ENCODE measurements around the gene GOSR2. TPM values are rescaled to one million over a fixed set of nuclear protein-coding genes. Genes with fewer than 3 reads are reported as not detected.

The GOSR2 gene
- polyA plus RNA-seq, 1 of the 3 experiments (the other 2 are of a cell fraction): 74.2 TPM

- Histone ChIP-seq H3K79me2 (ENCODE audit: insufficient read depth) (no peaks in the 10 kb centered on the region), H3K9me3 (no peaks in the 10 kb centered on the region), H3K9ac (no peak overlapping the region), H3F3A (replicated peaks; ENCODE audit: insufficient read depth) (no peaks in the 10 kb centered on the region), H3K9me2 (no peaks in the 10 kb centered on the region), H3K4me3 (ENCODE audit: low read depth in 2 of 2, low read length in 1 of 2) (no peak overlapping the region), H4K20me1 (ENCODE audit: insufficient read depth) (no peaks in the 10 kb centered on the region), H3K4me1 (ENCODE audit: control insufficient read depth in 1 of 2, insufficient read depth in 2 of 2, low read depth in 1 of 2, low read length in 1 of 2) (peaks cover 0 to 17% of the 10 kb centered on the region in 2 experiments; a peak in 1 of 4 replicates), H2AFZ (ENCODE audit: low read depth) (no peak overlapping the region), H3K27ac (ENCODE audit: low read depth in 2 of 2, low read length in 1 of 2) (no peak overlapping the region), H3K4me2 (no peak overlapping the region), H3K36me3 (replicated peaks in 1 of 2; ENCODE audit: control insufficient read depth in 1 of 2, insufficient read depth in 2 of 2, low read length in 1 of 2) (no peaks in the 10 kb centered on the region), H3K27me3 (ENCODE audit: insufficient read depth) (no peaks in the 10 kb centered on the region)
- DNase-seq: no peak
- ChIA-PET POLR2A (no interaction called here), CTCF (interaction anchor here (1.4 to 5.5 kb wide), 6 partner anchors 10 to 110 kb away, joined by 4 to 56 read pairs (median 10); no protein-coding TSS in a partner anchor)
- 49% methylated on average over 5 of the region's 5 CpGs for WGBS (ENCODE audit: low lambda C conversion rate)
- TF ChIP-seq NFIC (IDR thresholded peaks at IDR 0.05; ENCODE audit: borderline replicate concordance) (no peak), SMC3 (IDR thresholded peaks at IDR 0.05; ENCODE audit: low read depth, low read length) (no peak), REST (IDR thresholded peaks at IDR 0.05; ENCODE audit: low read depth, low read length) (no peak), TEAD4 (IDR thresholded peaks at IDR 0.05; ENCODE audit: borderline replicate concordance, insufficient read depth) (no peak), EP300 (IDR thresholded peaks at IDR 0.05; ENCODE audit: borderline replicate concordance in 1 of 2, low read depth in 1 of 2, low read length in 1 of 2) (no peak), MXI1 (IDR thresholded peaks at IDR 0.05; ENCODE audit: low read depth, low read length) (no peak), CTCF (IDR thresholded peaks at IDR 0.05) (no peak), EZH2phosphoT487 (IDR thresholded peaks at IDR 0.05; ENCODE audit: borderline replicate concordance, low read depth) (no peak), PBX3 (IDR thresholded peaks at IDR 0.05) (no peak), JUND (IDR thresholded peaks at IDR 0.05) (no peak), GABPA (IDR thresholded peaks at IDR 0.05; ENCODE audit: low read depth) (no peak), USF2 (IDR thresholded peaks at IDR 0.05; ENCODE audit: borderline replicate concordance, low read depth, low read length) (no peak), FOSL2 (IDR thresholded peaks at IDR 0.05; ENCODE audit: borderline replicate concordance, low read depth) (no peak), RFX5 (IDR thresholded peaks at IDR 0.05; ENCODE audit: low read length) (no peak), RCOR1 (IDR thresholded peaks at IDR 0.05; ENCODE audit: low read length) (no peak), FOXJ3 (CRISPR knock-in tag; IDR thresholded peaks at IDR 0.05) (no peak), FOXM1 (IDR thresholded peaks at IDR 0.05; ENCODE audit: low read depth) (no peak)
Measured at GRCh38 chr17:46951706-46952105, 28.7 kb downstream of the GOSR2 start.
